ENCODE measurements around the gene TIAM2. TPM values are rescaled to one million over a fixed set of nuclear protein-coding genes. Genes with fewer than 3 reads are reported as not detected.

TIAM2 gene
- total RNA-seq, 4 donors from 2014 or later = 4.2 to 12.7 (median 7.5) TPM

DNA sequence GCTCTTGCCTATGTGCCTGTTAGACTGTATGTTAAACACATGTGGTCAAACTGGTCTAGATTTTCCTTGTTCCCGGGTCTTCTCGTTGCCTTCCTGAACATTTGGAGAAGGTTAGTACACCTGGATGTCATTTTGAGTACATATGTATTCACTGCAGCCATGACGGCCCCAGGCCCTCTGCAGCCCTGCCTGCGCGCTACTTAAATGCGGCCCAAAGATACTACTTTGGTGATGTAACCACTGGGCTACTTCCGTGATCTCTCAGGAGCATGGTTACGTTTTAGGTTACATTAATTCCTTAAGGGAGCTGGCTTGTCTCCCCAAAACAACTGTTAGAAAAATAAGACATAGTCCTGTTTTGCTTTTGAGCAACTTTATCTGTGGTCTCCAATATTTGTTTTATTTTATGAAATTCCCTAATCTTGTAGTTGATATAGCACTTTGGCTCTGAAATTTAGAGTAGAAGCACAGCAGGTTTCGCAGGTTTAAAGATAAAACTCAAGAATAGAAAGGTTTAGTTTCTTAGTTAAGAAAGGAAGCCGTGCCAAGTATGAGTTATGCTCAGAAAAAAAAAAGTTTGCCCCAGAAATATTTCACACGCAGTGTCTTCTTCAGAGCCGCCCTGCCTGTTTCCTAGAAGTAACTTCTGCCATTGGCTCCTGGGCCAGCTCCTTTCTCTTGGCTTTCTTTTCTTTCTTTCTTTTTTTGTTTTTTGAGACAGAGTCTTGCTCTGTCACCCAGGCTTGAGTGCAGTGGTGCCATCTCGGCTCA, 38.1 kb downstream of the TIAM2 start:
- no peak overlapping the region for H3K4me3 ChIP-seq
- H3K27me3 ChIP-seq = no peaks in the 10 kb centered on the region
- WGBS, 2 donors (ENCODE audit: low coverage in 1 of 2) = 91% methylated on average over 11 to 13 of the region's 13 CpGs
- in situ Hi-C loops (cut with MboI; ENCODE audit: low pct_ligation_motif_present in 1 of 4, low pct_unique_long_range_greater_than_20kb in 1 of 4, low sequenced_read_pairs in 3 of 4) = no loop called here
- intact Hi-C loops (cut with DNase I; ENCODE audit: low total_unique reads) = no loop called here
- no peaks in the 10 kb centered on the region for H3K36me3 ChIP-seq
- TF ChIP-seq POLR2A (IDR thresholded peaks at IDR 0.05) (no peak), POLR2AphosphoS5 (IDR thresholded peaks at IDR 0.05) (no peak), EP300 (IDR thresholded peaks at IDR 0.05; ENCODE audit: low read depth) (no peak)
- TF ChIP-seq, protein P1, sequence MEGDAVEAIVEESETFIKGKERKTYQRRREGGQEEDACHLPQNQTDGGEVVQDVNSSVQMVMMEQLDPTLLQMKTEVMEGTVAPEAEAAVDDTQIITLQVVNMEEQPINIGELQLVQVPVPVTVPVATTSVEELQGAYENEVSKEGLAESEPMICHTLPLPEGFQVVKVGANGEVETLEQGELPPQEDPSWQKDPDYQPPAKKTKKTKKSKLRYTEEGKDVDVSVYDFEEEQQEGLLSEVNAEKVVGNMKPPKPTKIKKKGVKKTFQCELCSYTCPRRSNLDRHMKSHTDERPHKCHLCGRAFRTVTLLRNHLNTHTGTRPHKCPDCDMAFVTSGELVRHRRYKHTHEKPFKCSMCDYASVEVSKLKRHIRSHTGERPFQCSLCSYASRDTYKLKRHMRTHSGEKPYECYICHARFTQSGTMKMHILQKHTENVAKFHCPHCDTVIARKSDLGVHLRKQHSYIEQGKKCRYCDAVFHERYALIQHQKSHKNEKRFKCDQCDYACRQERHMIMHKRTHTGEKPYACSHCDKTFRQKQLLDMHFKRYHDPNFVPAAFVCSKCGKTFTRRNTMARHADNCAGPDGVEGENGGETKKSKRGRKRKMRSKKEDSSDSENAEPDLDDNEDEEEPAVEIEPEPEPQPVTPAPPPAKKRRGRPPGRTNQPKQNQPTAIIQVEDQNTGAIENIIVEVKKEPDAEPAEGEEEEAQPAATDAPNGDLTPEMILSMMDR (IDR thresholded peaks at IDR 0.05) = no peak
- DNase-seq = no peak
- H3K4me1 ChIP-seq = no peaks in the 10 kb centered on the region
- no peak overlapping the region for H3K27ac ChIP-seq
- no peaks in the 10 kb centered on the region for H3K9me3 ChIP-seq

GRCh38 chr6:155036907-155037306, 41.8 kb downstream of the TIAM2 start:
- 91 to 95% methylated on average over 3 to 8 of the region's 8 CpGs for WGBS, 2 donors (ENCODE audit: low coverage in 1 of 2)

DNA sequence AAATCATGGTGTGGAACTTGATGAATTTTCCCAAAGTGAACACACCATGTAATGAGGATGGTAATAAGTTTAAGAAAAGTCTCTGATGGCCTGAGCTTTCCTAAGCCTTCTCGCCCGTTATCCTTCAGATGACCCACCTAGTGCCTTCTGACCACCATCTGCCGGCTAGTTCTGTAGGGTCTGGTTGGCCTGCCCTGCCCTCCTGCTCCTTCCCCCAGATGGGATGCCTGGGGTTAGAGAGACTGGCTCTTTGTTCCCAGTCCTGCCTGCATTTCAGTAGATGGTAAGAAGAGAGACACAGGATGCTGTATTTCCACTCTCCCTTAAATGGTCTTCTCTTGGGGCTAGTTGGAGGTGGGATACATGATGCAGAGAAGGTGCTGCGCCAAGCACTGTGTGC, 43.0 kb downstream of the TIAM2 start:
- in situ Hi-C loops (cut with MboI; ENCODE audit: low pct_ligation_motif_present in 1 of 4, low pct_unique_long_range_greater_than_20kb in 1 of 4, low sequenced_read_pairs in 3 of 4) = no loop called here
- TF ChIP-seq, protein P1 (IDR thresholded peaks at IDR 0.05) = no peak
- DNase-seq = no peak
- Histone ChIP-seq H3K4me1 (no peaks in the 10 kb centered on the region), H3K4me3 (no peak overlapping the region), H3K27ac (no peak overlapping the region), H3K36me3 (no peaks in the 10 kb centered on the region), H3K27me3 (no peaks in the 10 kb centered on the region), H3K9me3 (no peaks in the 10 kb centered on the region)
- intact Hi-C loops (cut with DNase I; ENCODE audit: low total_unique reads) = no loop called here
- WGBS, 2 donors (ENCODE audit: low coverage in 1 of 2) = 98 to 100% methylated on average over 3 to 4 of the region's 4 CpGs

More at GRCh38 chr6:155036907-155037306, 41.8 kb downstream of the TIAM2 start:
- Histone ChIP-seq H3K36me3 (no peaks in the 10 kb centered on the region), H3K9me3 (no peaks in the 10 kb centered on the region), H3K27me3 (no peaks in the 10 kb centered on the region), H3K4me3 (no peak overlapping the region), H3K4me1 (no peaks in the 10 kb centered on the region), H3K27ac (no peak overlapping the region)
- in situ Hi-C loops (cut with MboI; ENCODE audit: low pct_ligation_motif_present in 1 of 4, low pct_unique_long_range_greater_than_20kb in 1 of 4, low sequenced_read_pairs in 3 of 4) (no loop called here), intact Hi-C loops (cut with DNase I; ENCODE audit: low total_unique reads) (no loop called here)
- TF ChIP-seq POLR2A (IDR thresholded peaks at IDR 0.05) = no peak
- TF ChIP-seq EP300 (IDR thresholded peaks at IDR 0.05; ENCODE audit: low read depth) = no peak
- TF ChIP-seq POLR2AphosphoS5 (IDR thresholded peaks at IDR 0.05) = no peak
- TF ChIP-seq, protein P1 (IDR thresholded peaks at IDR 0.05) = no peak
- no peak for DNase-seq

- TF ChIP-seq, protein P1 (IDR thresholded peaks at IDR 0.05) = no peak
- TF ChIP-seq POLR2AphosphoS5 (IDR thresholded peaks at IDR 0.05) = no peak
- no peak for TF ChIP-seq EP300 (IDR thresholded peaks at IDR 0.05; ENCODE audit: low read depth)
- TF ChIP-seq POLR2A (IDR thresholded peaks at IDR 0.05) = no peak
- in situ Hi-C loops (cut with MboI; ENCODE audit: low pct_ligation_motif_present in 1 of 4, low pct_unique_long_range_greater_than_20kb in 1 of 4, low sequenced_read_pairs in 3 of 4) = no loop called here
- Histone ChIP-seq H3K4me3 (no peak overlapping the region), H3K4me1 (no peaks in the 10 kb centered on the region), H3K27me3 (no peaks in the 10 kb centered on the region), H3K27ac (no peak overlapping the region), H3K9me3 (no peaks in the 10 kb centered on the region), H3K36me3 (no peaks in the 10 kb centered on the region)
- DNase-seq = no peak
- intact Hi-C loops (cut with DNase I; ENCODE audit: low total_unique reads) = no loop called here
- 93 to 100% methylated on average over 1 to 2 of the region's 2 CpGs for WGBS, 2 donors (ENCODE audit: low coverage in 1 of 2)
These were observed 43.4 kb downstream of the TIAM2 start for GRCh38 chr6:155038527-155038926.

Measured in transverse colon (tissue), 4 donors.